Activated T-helper 17 cell treated with anti-CD3 and anti-CD28 coated beads, Interleukin-2, amount 50 U/mL, for 72 hours (primary cell): Measurements from ENCODE around the gene MESP1. TPM values are rescaled to one million over a fixed set of nuclear protein-coding genes. Genes with fewer than 3 reads are reported as not detected.
"Not testable (repeated sequence)": the region's sequence is repeated elsewhere in the genome, so short reads cannot be mapped to it uniquely, and the experiment has no call there.

Experiments
- ATAC-seq: fragments of 150-1000 bp; cut with Tn5 transposase; replicated peaks from 2 replicates; pipeline ENCODE4 v1.10.0; 2021; ENCODE audit warnings: mild to moderate bottlenecking, moderate library complexity
- H3K27ac Mint-ChIP-seq: one replicate; pipeline ENCODE4 v1.8.0; 2022; ENCODE audit warnings: mixed read lengths
- H3K27me3 Mint-ChIP-seq: one replicate; pipeline ENCODE4 v1.8.0; 2022; ENCODE audit warnings: mixed read lengths
- H3K36me3 Mint-ChIP-seq: one replicate; pipeline ENCODE4 v1.8.0; 2022; ENCODE audit warnings: low read depth, mild to moderate bottlenecking, mixed read lengths
- H3K4me1 Mint-ChIP-seq: one replicate; pipeline ENCODE4 v1.8.0; 2022; ENCODE audit warnings: mixed read lengths
- H3K4me3 Mint-ChIP-seq: one replicate; pipeline ENCODE4 v1.8.0; 2022; ENCODE audit warnings: mild to moderate bottlenecking, mixed read lengths
- H3K9me3 Mint-ChIP-seq: one replicate; pipeline ENCODE4 v1.8.0; 2022; ENCODE audit warnings: mixed read lengths
- total RNA-seq, 2 donors: library from RNA; stranded (reverse); gene quantifications; one replicate each; pipeline ENCODE4 v1.2.3, GENCODE V29; 2022

MESP1 gene
- total RNA-seq, 2 donors from 2014 or later = 2.1 to 3.7 TPM

- no peak overlapping the region for H3K27ac Mint-ChIP-seq
- H3K36me3 Mint-ChIP-seq = no peaks in the 10 kb centered on the region
- peaks cover 1% of the 10 kb centered on the region for H3K27me3 Mint-ChIP-seq
- H3K9me3 Mint-ChIP-seq = no peaks in the 10 kb centered on the region
- H3K4me3 Mint-ChIP-seq = no peak overlapping the region
- peaks cover 15% of the 10 kb centered on the region for H3K4me1 Mint-ChIP-seq
- no peak for ATAC-seq
These were observed 34.2 kb upstream of the MESP1 start for GRCh38 chr15:89785064-89785773.

GRCh38 chr15:89784686-89784960 is 33.6 kb upstream of the MESP1 start:
- Mint-ChIP-seq H3K36me3 (no peaks in the 10 kb centered on the region), H3K27me3 (no peaks in the 10 kb centered on the region), H3K4me1 (peaks cover 15% of the 10 kb centered on the region), H3K27ac (no peak overlapping the region), H3K9me3 (no peaks in the 10 kb centered on the region), H3K4me3 (no peak overlapping the region)
- no peak for ATAC-seq

GRCh38 chr15:89783861-89784685 is 33.0 kb upstream of the MESP1 start:
- no peak overlapping the region for H3K27ac Mint-ChIP-seq
- no peaks in the 10 kb centered on the region for H3K27me3 Mint-ChIP-seq
- no peak overlapping the region for H3K4me3 Mint-ChIP-seq
- H3K4me1 Mint-ChIP-seq = peaks cover 15% of the 10 kb centered on the region
- H3K36me3 Mint-ChIP-seq = no peaks in the 10 kb centered on the region
- no peak for ATAC-seq
- no peaks in the 10 kb centered on the region for H3K9me3 Mint-ChIP-seq

DNA sequence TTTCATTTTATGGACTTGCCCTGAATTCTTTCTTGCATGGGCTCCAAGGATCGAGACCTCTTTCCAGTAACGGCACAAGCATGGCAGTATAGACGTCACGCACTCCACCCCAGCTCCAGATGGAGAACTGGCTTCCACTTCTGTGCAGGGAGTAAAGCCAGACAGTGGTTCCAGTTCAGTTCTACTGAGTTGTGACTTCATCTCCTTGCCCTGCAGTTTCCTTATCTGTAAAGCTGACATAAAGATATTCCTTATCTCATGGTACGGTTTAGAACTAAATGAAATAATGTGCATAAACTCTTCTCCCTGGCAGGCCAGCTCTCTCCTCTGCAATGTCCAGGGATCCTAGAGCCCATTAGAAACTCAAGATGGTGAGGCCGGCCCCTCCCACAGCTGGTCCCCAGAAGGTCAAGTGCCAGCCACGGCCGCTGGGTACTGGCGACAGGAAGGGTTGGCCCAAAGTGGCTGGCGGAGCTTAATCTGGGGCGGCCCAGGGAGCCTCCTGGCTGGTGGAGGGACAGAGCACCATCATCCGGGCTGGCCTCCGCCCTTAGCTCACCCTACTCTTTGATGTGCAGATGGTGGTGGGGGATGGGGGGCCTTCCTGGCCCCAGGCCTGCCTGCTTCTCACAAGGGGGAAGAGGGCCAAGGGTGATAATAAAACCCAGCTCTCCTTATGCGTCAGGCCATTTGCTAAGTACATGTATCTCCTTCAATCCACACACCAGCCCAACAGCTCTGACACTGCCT is 32.2 kb upstream of the MESP1 start:
- Mint-ChIP-seq H3K36me3 (no peaks in the 10 kb centered on the region), H3K27me3 (peaks cover 1% of the 10 kb centered on the region), H3K4me3 (no peak overlapping the region), H3K27ac (no peak overlapping the region), H3K9me3 (no peaks in the 10 kb centered on the region), H3K4me1 (peaks cover 15% of the 10 kb centered on the region)
- ATAC-seq = no peak

DNA sequence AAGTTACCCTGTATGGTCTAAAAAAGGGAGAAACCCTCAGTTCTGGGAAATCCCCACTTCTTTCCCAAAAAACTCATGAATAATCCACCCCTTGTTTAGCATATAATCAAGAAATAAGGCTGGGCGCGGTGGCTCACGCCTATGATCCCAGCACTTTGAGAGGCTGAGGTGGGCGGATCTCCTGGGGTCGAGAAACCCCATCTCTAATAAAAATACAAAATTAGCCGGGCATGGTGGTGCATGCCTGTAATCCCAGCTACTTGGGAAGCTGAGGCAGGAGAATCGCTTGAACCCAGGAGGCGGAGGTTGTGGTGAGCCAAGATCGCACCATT is 31.5 kb upstream of the MESP1 start:
- H3K27ac Mint-ChIP-seq, H3K4me3 Mint-ChIP-seq, H3K9me3 Mint-ChIP-seq, H3K36me3 Mint-ChIP-seq, ATAC-seq, H3K27me3 Mint-ChIP-seq: not testable (repeated sequence)
- H3K4me1 Mint-ChIP-seq = peaks cover 15% of the 10 kb centered on the region

DNA sequence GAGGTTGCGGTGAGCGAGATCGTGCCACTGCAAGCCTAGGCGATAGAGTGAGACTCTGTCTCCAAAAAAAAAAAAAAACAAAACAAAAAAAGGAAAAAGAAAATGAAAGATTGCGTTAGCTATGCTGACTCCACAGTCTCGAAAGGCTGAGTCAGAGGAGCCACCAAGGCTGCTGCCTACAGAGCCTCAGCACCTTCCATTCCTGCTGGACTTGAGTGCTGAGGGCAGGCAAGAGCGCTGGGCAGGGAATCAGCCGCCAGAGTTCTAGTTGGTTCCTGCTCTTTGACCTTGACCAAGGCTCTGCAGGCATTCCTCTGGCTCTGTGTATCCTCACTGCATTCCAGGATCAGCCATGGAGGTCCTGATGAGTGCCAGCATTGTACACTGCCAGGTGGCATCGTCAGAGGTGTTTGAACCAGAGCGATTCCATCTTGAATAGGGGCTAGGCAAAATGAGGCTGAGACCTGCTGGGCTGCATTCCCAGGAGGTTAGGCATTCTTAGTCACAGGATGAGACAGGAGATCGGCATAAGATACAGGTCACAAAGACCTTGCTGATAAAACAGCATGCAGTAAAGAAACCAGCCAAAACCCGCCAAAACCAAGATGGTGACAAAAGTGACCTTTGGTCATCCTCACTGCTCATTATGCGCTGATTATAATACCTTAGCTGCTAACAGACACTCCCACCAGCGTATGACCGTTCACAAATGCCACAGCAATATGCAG is 31.0 kb upstream of the MESP1 start:
- peak; percentile 78 for ATAC-seq
- Mint-ChIP-seq H3K27me3 (peaks cover 10% of the 10 kb centered on the region), H3K9me3 (no peaks in the 10 kb centered on the region), H3K27ac (peak overlapping the region; percentile 51), H3K36me3 (no peaks in the 10 kb centered on the region), H3K4me1 (peaks cover 15% of the 10 kb centered on the region), H3K4me3 (peak overlapping the region; percentile 49)

DNA sequence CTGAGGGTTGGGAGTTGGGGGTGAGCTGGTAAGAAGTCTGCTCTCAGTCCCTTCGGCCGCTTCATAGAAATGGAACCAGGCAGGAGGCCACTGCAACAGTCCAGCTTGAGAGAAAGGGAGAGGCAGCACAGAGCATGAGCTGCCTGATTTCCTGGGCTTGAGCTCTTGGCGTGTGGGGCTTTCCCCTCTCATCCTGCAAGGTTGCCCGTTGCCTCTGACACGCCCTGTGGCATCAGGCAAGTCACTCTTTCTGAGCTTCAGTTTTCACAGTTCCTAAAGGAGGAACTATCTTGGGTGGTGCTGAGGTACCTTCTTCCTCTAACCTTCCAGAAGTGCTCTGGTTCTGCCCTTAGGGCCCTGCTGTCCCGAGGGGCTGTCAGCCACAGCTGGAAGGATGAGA is 30.0 kb upstream of the MESP1 start:
- peak; percentile 81 for ATAC-seq
- Mint-ChIP-seq H3K36me3 (no peaks in the 10 kb centered on the region), H3K4me1 (peaks cover 15% of the 10 kb centered on the region), H3K9me3 (no peaks in the 10 kb centered on the region), H3K27ac (peak overlapping the region; percentile 51), H3K27me3 (peaks cover 10% of the 10 kb centered on the region), H3K4me3 (peak overlapping the region; percentile 49)

DNA sequence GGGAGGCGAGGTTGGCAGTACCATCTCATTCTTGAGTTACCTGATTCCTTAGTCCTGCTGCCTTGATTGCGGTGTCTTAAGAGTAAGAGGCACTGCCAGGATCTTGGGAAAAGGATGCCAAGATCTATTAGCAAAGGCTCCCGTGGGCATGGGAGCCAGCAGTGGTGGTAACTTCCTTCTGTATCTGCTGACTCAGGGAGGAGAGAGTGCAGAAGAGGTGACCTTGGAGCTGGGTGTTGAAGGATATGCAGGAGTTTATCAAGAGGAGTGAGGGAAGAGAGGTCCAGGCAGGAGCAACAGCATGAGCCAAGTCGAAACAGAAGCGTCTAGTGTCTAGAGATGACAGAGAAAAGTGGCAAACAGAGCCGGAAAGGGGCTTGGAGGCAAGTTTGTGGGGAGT is 29.6 kb upstream of the MESP1 start:
- no peaks in the 10 kb centered on the region for H3K36me3 Mint-ChIP-seq
- peak overlapping the region; percentile 51 for H3K27ac Mint-ChIP-seq
- H3K27me3 Mint-ChIP-seq = peaks cover 10% of the 10 kb centered on the region
- peaks cover 15% of the 10 kb centered on the region for H3K4me1 Mint-ChIP-seq
- no peak for ATAC-seq
- no peaks in the 10 kb centered on the region for H3K9me3 Mint-ChIP-seq
- H3K4me3 Mint-ChIP-seq = peak overlapping the region; percentile 49

DNA sequence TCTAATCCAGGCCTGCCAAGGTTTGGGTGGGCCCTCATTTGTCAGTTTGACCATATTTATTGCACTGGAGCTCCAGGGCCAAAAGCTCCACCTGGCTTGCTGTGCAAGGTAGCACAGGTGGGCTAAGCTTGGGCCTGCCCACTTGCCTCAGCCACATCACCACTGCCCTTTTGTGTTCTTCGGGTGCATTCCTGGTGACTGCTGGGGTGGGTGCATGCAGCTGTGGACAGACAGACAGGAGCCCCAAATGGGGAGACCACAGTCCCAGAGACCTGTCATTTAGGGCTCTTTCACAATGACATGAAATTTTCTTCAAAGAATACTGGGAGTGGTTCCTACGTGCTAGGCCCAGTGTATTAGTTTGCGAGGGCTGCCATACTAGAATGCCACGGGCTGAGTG is 27.8 kb upstream of the MESP1 start:
- Mint-ChIP-seq H3K27me3 (peaks cover 10% of the 10 kb centered on the region), H3K36me3 (no peaks in the 10 kb centered on the region), H3K4me1 (peaks cover 15% of the 10 kb centered on the region), H3K4me3 (no peak overlapping the region), H3K27ac (no peak overlapping the region), H3K9me3 (no peaks in the 10 kb centered on the region)
- no peak for ATAC-seq

DNA sequence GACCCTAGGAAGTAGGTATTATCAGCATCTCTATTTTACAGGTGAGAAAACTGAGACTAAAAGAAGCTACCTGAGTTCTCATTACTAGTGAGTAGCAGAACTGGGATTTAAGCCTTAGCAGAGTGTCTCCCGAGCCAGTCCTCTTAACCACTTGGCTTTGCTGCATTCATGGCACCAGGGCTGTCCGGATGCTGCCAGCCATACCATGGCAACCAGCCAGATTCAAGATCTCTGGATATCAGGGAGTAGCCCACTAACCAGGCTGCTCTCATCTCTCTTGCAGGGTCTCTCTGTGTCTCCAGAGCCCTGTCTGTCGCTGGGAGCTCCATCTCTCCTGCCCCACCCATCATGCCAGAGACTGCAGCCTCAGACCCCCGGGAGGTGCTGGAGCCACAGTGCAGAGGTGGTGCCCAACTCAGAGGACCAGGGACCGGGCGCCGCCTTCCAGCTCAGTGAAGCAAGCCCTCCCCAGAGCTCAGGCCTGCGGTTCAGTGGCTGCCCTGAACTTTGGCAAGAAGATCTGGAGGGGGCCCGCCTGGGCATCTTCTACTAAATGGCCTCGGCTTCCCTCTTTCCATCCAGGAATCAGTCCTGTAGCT is 26.8 kb upstream of the MESP1 start:
- Mint-ChIP-seq H3K9me3 (no peaks in the 10 kb centered on the region), H3K27ac (no peak overlapping the region), H3K4me3 (no peak overlapping the region), H3K36me3 (no peaks in the 10 kb centered on the region), H3K27me3 (peaks cover 10% of the 10 kb centered on the region), H3K4me1 (peaks cover 15% of the 10 kb centered on the region)
- ATAC-seq = no peak

GRCh38 chr15:89777073-89777751 is 26.2 kb upstream of the MESP1 start:
- ATAC-seq = no peak
- Mint-ChIP-seq H3K4me3 (no peak overlapping the region), H3K9me3 (no peaks in the 10 kb centered on the region), H3K36me3 (no peaks in the 10 kb centered on the region), H3K4me1 (peaks cover 14% of the 10 kb centered on the region), H3K27me3 (peaks cover 10% of the 10 kb centered on the region), H3K27ac (no peak overlapping the region)

- no peaks in the 10 kb centered on the region for H3K36me3 Mint-ChIP-seq
- H3K27ac Mint-ChIP-seq = no peak within 1 kb of the TSS
- peak within 1 kb of the TSS; percentile 23 for H3K4me3 Mint-ChIP-seq
- H3K27me3 Mint-ChIP-seq = peaks cover 10% of the 10 kb centered on the region
- H3K9me3 Mint-ChIP-seq = no peaks in the 10 kb centered on the region
- peak; percentile 49 for ATAC-seq
- H3K4me1 Mint-ChIP-seq = peaks cover 11% of the 10 kb centered on the region
These were observed 25.4 kb upstream of the MESP1 start, which contains the start of gene MESP2 for GRCh38 chr15:89776274-89777072. MESP2 (plus strand) TSS chr15:89776332; CDS start chr15:89776358, 26 bp downstream.

DNA sequence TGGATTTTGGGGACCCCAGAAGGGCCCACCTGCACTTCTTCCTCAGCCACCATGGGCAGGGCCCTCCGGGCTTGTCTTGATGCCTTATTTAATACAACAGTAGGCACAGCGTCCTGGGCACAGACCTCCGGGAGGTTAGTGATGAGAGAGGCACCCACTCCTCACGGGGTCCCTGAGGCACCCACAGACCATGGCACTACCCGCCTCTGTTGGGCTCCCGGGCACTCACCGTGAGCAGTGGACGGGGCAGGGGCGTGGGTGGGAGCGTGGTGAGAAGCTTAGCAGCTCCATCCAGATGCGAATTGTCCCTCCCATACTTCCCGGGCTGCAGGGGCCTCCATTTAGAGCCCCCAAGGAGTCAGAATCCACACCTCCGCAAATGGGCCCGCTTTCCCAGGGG is 24.8 kb upstream of the MESP1 start:
- no peak for ATAC-seq
- no peaks in the 10 kb centered on the region for H3K9me3 Mint-ChIP-seq
- H3K27ac Mint-ChIP-seq = no peak overlapping the region
- peaks cover 10% of the 10 kb centered on the region for H3K27me3 Mint-ChIP-seq
- H3K4me3 Mint-ChIP-seq = no peak overlapping the region
- no peaks in the 10 kb centered on the region for H3K36me3 Mint-ChIP-seq
- H3K4me1 Mint-ChIP-seq = peaks cover 5% of the 10 kb centered on the region
